IMR-90 (cell line): ENCODE data around the gene FGF12.

Source experiments
- BHLHE40 ChIP-seq: fragments of 150-350 bp; IDR thresholded peaks from 2 replicates; pipeline ENCODE4 v1.6.1; 2016; ENCODE audit warnings: mild to moderate bottlenecking, low read depth, low read length
- CEBPB ChIP-seq: IDR thresholded peaks from 2 replicates; pipeline ENCODE4 v1.6.1; 2012; ENCODE audit warnings: low read depth, low read length, improper control_type of control experiment
- CHD1 ChIP-seq: IDR thresholded peaks from 2 replicates; pipeline ENCODE4 v1.6.1; 2012; ENCODE audit warnings: low read depth, low read length, improper control_type of control experiment
- CTCF ChIP-seq: conservative IDR thresholded peaks from 2 replicates; pipeline ENCODE4 v1.5.1; 2012; ENCODE audit warnings: mild to moderate bottlenecking, low read depth, low read length, improper control_type of control experiment
- ELK1 ChIP-seq: fragments of 150-350 bp; IDR thresholded peaks from 2 replicates; pipeline ENCODE4 v1.6.1; 2016; ENCODE audit warnings: low read depth, mild to moderate bottlenecking, low read length, moderate library complexity, borderline replicate concordance
- FOS ChIP-seq: fragments of 150-350 bp; IDR thresholded peaks from 2 replicates; pipeline ENCODE4 v1.6.1; 2016; ENCODE audit warnings: low read depth, low read length
- MAFK ChIP-seq: IDR thresholded peaks from 2 replicates; pipeline ENCODE4 v1.6.1; 2012; ENCODE audit warnings: low read depth, low read length, improper control_type of control experiment
- POLR2A ChIP-seq: IDR thresholded peaks from 2 replicates; pipeline ENCODE4 v1.6.1; 2012; ENCODE audit warnings: mild to moderate bottlenecking, low read depth, low read length
- RAD21 ChIP-seq: IDR thresholded peaks from 2 replicates; pipeline ENCODE4 v1.6.1; 2012; ENCODE audit warnings: low read length, improper control_type of control experiment
- RFX5 ChIP-seq: IDR thresholded peaks from 2 replicates; pipeline ENCODE4 v1.8.0; 2012; ENCODE audit warnings: low read depth, mild to moderate bottlenecking, low read length, moderate library complexity
- SMC3 ChIP-seq: fragments of 150-350 bp; IDR thresholded peaks from 2 replicates; pipeline ENCODE4 v1.6.1; 2016; ENCODE audit warnings: low read depth, mild to moderate bottlenecking, antibody characterized with exemption, low read length, moderate library complexity
- USF2 ChIP-seq: fragments of 150-350 bp; IDR thresholded peaks from 2 replicates; pipeline ENCODE4 v1.6.1; 2017; ENCODE audit warnings: mild to moderate bottlenecking, antibody characterized with exemption, low read length, low read depth

DNA sequence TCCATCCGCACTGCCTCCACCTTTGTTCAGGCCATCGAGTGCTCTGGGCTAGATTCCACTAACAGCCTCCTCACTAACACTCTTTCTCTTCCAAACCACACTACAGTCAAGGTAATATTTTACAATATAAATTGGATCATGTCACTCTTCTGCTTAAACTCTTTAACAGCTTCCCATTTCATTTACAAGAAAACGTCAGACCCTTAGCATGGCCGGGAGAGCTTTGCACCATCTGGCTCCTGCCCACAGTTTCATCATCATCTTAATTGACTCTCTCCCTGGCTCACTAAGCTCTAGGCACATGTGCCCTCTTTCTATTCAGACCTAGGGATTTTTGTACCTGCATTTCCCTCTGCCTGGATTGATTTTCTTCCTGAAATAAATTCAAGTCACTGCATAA, 354.7 kb downstream of the FGF12 start:
- TF ChIP-seq POLR2A (no peak), CTCF (no peak), FOS (no peak), BHLHE40 (no peak), CEBPB (no peak), USF2 (no peak), CHD1 (no peak), RAD21 (no peak), RFX5 (no peak), MAFK (no peak), SMC3 (no peak), ELK1 (no peak)
